GM18520 (cell line): ENCODE data around the gene CMPK1.

Experiments
- ATAC-seq: cut with Tn5 transposase; IDR thresholded peaks from one replicate; pipeline ENCODE4 v1.9.1; 2021; ENCODE audit not compliant: unreplicated experiment

Gene CMPK1

DNA sequence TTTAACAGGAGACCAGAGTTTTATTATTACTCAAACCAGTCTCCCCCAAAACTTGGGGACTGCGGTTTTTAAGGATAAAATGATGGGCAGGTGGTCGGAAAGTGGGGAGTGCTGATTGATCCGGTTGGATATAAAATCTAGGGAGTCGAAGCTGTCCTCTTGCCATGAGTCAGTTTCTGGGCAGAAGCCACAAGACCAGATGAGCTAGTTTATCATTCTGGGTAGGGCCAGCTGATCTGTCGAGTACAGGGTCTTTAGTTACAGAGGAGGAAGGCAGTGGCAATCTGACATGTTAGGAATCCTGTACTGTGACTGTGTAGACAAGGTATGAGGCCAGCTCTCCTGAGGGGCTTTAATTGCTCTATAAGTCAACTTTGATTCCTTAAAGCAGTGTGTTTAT, 59.6 kb downstream of the CMPK1 start:
- no peak for ATAC-seq

DNA sequence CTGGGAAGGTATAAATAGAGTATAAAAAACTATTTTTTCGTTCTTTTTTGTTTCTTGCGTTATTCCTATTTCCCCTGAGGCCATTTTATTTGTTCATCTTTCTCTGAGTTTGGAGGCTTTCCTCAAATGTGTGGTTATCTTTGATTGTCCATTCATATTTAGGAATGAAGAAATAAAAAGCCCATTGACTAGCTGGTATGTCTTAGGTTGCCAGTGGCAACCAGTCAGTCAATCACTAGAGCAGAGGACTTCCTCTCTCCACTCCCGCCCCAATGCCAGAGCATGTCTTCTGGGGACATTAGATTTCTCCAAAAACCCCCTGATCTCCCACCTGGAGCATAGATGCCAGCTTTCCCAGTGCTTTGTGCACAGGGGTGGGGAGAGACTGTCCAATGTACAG, 61.8 kb downstream of the CMPK1 start:
- no peak for ATAC-seq

DNA sequence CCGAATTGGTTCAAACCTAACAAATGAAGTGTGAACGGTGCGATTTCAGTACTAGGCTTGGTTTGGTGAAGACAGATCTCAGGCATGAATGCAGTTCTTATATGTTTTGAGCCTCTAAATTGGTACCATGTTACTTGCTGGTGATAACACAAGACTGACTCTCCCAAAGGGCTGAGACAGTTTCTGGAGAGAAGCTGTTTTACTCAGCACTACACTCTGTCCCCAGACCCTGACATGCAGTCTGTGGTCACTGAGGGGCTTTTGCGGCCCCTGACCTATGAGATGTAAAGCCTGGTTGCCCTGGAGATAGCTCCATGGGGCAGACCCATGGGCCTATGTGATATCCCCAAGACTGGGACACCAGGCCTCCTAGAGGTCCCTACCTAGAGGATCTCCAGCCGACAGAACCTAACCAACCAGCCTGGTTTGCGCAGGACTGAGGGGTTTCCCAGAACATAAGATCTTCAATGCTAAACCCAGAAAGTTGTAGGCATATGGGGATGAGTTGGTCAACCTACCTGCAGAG, 63.1 kb downstream of the CMPK1 start:
- no peak for ATAC-seq

DNA sequence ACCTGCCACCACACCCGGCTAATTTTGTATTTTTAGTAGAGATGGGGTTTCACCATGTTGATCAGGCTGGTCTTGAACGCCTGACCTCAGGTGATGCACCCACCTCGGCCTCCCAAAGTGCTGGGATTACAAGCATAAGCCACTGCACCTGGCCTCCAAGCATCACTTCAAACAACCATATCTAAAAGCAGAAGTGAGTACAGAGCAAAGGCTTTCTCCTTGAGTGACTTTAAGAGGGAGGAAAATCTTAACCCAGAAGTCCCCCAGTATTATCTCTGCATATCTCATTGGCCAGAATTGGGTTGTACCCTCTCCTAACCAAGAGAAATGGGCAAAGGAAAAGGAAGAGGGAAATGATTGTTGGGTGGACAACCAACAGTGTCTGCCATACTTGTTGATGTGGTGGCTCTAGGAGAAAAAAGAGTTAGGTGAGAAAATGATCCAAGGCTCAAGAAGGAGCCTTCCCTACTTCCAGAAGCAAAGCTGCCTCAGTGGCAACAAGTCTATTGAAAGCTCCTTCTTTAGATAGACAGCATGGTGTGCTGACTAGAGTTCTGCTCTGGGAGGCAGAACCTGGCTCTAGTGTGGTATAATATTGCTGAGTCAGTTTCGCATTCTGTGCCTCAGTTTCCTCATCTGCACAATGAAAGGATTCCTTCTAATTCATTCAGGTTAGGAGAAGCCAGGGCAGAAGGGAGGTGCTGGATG, 65.7 kb downstream of the CMPK1 start:
- ATAC-seq: no peak

DNA sequence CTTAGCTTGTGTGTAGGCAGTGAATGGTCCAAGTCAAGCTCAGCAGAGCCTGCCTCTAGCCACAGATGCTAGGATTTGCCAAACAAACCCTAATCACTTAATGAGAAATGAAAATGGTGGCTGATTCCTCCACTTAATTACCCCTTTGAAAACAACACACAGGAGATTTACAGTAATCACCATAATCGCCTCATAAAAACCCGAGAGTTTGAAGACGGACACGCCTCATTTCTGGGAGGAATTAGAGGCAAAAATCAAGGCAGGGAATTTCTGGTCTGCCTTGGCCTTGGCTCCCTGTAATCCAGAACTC, 66.2 kb downstream of the CMPK1 start:
- ATAC-seq: no peak

DNA sequence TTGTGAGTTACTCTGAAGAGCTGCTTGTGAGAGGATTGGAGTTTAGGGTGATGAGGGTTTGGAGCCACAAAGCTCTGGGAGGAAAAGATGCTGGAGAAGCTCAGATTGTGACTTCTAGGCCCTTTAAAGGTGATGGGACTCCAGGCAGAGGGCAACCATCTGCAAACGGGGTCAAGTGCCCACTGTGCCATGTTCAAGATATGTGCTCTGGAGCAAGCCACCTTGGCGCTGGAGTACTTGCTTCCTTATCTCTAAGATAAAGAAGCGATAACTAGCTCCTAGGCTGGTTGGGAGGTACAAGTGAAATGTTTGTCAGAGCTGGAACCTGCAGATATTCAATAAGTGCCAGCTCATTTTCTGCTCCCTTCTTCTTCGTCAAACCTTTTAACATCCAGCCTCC, 68.2 kb downstream of the CMPK1 start:
- ATAC-seq: no peak

DNA sequence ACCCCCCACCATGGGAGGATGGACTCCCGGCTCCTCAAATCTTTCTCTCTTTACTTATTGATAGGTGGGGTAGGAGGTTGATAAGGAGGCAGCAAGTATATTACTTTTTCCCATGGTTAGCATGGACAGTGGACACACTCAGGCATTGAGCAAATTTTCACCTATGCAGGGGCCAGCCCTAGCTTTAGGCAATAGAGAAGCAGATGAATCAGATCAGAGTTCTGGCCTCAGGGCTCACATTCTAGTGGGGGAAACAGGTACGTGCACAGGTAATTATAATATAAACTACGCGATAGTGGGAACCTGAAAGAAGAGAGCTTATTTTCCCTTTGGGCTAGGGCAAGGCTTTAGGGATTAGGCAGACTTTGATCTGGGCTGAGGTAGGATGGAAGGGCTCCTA, 69.0 kb downstream of the CMPK1 start:
- ATAC-seq: no peak

DNA sequence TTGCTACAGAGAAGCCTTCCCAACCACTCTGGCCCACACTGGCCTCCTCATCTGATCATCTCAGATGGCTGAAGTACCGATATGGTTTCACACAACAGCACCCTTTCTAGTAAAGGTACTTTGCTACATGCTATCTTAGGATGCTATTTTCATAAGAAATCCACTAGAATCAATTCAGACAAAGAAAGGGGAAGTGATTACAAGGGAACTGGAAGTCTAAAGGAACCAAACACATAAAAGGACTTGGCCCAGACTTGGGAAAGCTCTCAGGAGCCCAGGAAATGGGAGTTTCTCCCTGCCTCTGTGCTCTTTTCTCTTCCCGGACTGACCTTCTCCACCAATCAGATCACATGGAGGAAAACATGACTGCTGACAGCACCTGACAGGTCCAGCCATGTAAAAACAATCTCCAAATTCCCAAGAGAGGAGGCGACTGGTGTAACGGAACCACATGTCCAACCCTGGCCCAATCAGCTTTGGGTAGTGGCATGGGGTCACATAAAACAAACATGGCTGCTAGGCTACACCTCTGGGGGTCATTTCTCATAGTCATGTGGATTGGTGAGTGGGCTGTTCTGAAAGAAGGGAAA, 69.8 kb downstream of the CMPK1 start:
- no peak for ATAC-seq

DNA sequence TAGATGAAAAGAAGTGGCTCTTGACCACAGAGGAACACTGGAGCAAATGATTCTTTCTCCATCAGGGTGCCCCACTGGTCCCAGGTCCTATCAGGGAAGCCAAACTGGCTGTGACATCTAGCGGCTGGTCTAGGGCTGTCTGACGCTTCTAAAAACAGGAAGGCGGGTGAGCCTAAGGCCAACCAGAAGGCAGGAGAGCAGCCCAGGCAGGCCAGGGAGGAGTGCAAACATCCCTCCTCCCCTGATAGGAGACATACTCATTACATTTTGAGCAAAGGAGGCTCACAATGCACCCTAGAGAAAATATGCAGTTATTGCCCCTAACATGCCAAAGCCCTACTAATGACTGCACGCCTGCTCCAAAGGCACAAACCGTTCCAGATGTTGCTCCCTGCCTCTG, 72.1 kb downstream of the CMPK1 start:
- ATAC-seq: no peak

DNA sequence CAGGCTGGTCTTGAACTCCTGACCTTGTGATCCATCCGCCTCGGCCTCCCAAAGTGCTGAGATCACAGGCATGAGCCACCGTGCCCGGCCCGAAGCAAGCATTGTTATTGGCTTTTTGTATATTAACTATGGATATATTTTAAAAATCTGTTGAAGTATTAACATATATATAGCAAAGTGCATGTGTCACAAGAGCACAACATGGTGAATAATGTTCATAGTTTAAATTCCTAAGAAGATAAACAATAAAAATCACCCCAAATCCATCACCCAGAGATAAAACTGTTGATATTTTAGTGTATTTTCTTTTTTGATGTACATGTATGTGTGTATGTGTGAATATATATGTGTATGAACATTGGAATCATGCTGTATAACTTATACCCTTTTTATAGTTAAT, 73.4 kb downstream of the CMPK1 start:
- ATAC-seq: no peak

DNA sequence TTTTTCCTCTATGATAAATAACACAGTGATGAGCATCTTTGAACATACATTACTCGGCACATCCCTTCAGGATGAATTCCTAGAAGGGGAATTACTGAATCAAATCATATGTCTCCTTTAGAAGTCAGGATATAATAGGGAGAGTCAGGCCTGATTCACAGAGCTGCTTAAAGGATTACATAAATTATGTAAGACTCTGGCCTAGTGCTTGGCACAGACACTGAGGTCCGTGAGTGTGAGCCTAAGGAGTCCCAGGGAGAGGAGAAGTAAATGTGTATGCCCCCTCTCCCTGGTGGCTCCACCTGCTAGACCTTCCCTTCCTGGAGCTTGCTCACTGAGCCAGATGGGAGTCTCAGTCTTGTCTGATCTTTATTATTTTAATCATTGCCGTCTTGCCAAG, 73.9 kb downstream of the CMPK1 start:
- no peak for ATAC-seq

DNA sequence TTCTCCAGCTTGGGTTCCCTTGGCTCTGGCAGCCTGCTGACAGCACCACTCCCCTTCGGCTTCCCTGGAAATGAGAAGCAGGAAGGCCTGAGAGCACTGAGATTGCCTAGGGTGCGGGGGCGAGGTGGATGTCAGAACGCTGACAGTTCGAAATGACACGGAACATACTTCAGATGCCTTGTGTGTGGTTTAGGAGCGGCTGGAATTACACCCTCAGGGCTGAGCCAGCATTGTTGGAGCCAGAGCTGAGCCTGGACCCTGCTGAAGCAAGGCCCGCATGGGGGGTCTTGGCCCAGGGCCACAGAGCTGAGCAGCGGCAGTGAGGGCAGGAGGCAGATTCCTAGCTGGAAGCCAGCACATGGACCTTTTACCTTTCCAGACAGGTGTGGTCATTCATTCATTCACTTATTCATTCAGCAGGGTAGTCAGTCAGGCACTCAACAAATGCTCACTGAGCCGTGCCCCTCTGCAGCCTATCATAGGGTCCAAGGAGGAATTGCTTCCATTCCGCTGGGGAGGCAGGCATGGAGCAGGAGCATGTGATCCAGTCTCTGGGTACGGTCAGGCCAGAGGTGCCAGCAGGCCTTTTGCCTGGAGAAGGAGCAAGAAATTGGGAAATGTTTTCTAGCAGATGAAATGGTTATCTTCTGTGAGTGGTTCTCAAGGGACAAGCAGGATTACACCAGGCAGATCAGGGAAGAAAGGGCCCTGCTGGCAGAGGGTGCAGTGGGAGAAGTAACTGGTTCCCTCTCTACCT, 75.9 kb downstream of the CMPK1 start:
- no peak for ATAC-seq

DNA sequence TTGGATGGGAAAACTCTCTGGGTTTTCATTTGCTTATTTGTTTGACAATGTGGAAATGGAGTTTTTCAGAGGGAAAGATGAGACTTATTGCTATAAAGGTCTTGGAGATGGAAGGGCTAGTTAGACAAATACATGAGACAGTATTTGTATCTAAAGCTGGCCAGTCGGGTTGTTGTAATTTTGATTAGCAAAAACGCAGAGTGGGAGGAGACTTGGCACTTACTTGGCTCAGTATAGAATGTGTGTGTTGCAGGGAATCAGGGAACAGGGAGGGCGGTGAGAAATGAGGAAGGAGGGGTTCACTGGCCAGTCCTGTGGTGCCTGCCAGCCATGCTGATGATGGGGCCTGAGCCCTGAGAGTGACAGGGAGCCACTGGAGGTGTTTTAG, 76.5 kb downstream of the CMPK1 start:
- ATAC-seq: no peak

DNA sequence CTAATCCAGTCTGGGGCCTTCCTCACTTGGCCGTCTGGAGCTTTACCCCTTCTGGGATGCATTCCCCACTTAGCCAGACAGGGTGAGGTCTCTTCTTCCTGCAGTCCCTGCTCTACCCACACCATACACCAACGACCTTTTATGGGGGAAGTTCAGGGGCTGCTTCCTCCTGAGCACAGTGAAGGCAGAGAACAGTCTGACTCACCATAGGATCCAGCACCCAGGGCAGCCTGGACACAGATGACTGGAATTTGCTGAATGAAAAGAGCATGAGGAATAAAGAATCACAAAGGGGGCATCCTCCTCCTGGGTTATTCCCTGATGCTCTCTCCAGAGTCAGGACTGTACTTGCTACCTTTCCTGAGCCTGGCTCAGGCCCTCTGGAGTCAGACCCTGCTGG, 77.8 kb downstream of the CMPK1 start:
- ATAC-seq: no peak

DNA sequence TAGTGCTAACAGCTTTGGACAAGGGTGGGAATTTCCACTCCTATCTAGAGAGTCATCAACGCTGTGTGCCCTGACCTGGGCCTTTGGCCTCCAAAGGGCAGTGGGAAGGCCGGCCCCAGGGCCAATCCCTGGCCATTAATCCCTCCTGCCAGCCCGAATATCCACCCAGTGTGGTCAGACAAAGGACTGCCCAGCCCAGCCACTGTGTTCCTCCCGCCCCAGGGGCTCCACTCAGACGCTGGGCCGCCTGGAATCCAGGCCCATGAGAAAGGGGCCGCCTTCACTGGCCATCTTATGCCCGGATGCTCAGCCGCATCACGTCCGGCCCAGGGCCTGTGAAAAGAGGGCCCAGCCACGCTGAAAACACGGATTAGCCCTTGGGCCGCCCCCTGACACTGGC, 78.8 kb downstream of the CMPK1 start:
- ATAC-seq: no peak

DNA sequence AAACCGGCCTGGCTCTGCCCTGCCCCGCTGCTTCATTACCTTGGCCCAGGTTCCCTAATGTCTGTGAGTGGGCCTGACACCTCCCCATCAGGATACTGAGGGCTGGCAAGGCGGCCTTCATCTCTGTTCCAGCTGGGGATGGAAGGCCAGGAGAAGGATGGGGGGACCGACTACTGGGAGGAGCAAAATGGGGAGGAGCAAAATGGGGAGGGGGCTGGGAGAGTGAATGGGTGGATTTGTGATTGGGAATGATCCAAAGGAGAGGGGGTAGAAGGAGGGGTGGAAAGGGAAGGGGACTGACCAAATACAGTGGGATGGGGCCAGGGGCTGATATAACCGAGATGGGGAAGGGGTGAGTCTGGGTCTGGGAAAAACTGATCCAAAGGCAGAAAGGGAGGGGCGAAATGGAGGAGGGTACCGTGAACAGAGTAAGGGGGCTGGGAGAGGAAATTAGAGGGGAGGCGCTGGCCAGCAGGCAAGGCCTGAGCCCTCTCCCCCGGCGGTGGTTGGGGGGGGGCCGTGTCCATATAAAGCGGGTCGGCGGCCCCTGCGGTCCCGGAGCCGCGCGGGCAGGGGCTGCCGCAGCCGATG, 82.2 kb downstream of the CMPK1 start, which contains the start of gene FOXE3:
Gene FOXE3 (plus strand): TSS at position 558 of the 591 bp plus-strand sequence. CDS start 31 bp downstream, at position 589.
- no peak for ATAC-seq

DNA sequence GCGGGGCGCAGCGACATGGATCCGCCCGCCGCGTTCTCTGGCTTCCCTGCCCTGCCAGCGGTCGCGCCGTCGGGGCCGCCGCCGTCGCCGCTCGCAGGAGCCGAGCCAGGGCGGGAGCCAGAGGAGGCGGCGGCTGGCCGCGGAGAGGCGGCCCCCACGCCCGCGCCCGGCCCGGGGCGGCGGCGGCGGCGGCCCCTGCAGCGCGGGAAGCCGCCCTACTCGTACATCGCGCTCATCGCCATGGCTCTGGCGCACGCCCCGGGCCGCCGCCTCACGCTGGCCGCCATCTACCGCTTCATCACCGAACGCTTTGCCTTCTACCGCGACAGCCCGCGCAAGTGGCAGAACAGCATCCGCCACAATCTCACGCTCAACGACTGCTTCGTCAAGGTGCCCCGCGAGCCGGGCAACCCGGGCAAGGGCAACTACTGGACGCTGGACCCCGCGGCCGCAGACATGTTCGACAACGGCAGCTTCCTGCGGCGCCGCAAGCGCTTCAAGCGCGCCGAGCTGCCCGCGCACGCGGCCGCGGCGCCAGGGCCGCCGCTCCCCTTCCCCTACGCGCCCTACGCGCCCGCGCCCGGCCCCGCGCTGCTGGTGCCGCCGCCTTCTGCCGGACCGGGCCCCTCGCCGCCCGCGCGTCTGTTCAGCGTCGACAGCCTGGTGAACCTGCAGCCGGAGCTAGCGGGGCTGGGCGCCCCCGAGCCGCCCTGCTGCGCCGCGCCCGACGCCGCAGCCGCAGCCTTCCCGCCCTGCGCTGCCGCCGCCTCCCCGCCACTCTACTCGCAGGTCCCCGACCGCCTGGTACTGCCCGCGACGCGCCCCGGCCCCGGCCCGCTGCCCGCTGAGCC, 83.0 kb downstream of the CMPK1 start:
- no peak for ATAC-seq

DNA sequence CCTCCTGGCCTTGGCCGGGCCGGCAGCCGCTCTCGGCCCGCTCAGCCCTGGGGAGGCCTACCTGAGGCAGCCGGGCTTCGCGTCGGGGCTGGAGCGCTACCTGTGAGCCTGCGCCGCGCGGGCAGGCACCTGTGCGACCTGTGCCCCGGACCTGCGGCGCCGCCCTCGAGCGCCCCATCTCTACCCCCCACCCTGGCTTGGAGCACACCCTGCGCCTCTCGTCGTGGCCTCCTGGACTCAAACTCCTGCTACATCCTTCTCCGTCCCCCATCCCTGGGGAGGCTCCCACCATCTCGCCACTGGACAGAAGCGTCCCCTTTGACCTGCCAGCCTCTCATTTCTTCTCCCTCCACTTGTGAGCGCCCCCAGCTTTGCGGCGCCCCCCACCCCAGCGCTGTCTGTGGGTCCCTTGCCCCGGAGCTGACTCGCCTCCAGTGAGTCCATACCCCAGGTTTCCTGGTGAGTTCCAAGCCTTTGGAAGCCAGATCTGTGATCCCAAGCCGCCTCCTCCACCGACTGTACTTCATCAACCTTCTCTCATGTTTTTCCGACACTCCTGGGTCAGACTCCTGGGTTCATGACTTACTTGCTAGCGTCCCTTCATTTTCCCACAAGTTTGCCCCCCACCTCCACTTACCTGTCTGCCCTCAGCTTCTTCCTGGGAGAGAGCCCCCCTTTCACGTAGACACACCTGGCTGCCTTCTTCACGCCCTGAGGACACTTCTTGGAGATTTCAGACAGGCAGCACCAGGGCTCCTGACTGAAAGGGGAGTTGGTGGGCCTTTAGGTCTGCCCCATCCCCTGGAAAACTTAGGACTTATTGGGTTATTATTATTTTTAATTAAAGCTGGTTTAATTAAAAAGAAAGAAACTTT, 83.8 kb downstream of the CMPK1 start:
- no peak for ATAC-seq

DNA sequence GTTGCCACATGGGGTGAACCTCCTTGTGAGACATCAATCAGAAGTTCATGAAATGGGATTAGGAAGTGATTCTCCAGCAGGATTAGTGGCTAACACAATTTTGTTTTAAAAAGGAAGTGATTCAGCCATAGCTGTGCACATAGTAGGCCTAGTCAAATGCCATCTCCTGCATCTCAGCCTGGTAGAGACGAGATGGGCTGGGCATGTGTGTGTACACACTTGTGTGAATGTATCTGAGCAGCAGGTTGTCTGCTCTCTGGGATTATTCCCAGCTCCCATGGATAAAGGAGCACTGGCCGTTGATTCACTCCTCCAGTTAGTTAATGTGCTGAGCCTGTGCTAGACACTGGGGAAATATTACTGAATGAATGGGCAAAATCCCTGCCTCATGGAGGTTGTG, 84.5 kb downstream of the CMPK1 start:
- ATAC-seq: no peak
